ENCODE measurements around the gene FAM204A.

FAM204A gene

GRCh38 chr10:118341791-118342637 lies at the start of gene FAM204A:
TSS of gene FAM204A (minus strand) at chr10:118342324. CDS start at chr10:118336415, 5,909 bp downstream.
- peak; percentile 94 for DNase-seq

GRCh38 chr10:118383699-118384098 lies 41.6 kb upstream of the FAM204A start:
- no peak for DNase-seq

DNA sequence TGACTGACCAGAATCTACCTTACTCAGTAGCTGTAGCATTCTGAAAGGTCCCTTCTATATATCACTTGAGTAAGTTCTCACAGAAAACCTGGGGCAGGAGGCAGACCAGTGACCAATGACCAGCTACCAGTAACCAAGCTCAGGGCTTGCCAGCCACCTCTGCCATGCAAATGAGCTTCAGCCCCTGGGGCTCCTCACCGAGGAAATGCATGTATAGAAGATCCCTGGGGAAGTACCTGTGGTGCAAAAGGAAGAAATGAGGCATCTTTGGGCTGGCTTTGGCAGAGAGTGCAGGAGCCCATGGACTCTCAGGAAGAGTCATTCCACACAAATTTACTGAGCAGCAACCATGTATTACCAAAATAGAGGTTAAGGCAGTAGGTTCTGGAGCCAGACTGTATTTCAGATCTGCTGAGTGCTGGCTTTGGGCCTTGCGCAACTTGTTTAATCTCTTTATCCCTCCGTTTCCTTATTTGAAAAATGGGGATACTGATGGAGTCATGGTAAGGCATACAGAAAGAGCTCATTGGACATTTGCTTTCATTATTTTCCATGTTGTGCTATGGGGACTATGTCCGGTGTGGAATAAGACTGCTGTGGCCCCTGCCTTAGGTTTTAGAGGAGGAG lies 41.1 kb upstream of the FAM204A start:
- DNase-seq, result no peak

DNA sequence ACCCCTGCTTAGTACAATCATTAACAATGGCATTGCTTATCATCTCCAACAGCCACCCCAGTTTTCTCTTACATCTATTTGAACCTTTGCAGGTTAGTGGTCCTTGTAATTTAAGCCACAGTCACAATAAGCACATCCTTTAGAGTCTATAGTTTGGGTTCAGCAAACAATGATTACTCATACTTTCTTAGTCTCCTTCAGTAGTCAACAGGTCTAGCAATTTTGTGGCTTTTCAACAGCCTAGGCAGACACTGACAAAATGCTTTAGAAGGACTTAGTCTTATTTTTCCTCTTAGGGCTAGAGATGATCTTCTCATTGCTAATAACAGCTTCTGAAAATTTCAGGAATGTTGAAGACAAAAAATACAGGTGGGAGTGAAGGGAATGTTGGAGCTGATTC lies 32.3 kb upstream of the FAM204A start:
- no peak for DNase-seq

GRCh38 chr10:118373786-118374185 lies 31.7 kb upstream of the FAM204A start:
- no peak for DNase-seq

DNA sequence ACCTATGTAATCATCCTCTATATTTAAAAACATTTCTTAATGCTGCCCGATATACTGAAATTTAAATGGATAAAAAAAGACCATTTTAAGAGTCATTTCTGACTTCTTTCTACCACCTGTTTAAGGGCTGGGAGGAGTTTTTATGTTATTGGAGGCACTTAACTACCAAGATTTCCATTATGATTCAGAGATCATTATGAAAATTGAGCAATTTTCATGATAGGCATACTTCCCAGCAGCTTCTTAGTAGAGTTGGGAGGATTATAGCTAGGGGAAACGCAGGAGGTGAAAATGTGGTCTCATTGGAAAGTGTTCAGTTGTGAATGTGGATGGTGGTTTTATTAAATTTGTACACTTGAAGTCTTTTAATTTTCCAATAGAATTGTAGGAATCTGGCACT lies 28.4 kb upstream of the FAM204A start:
- DNase-seq, result no peak

- no peak for DNase-seq
These were observed 27.6 kb upstream of the FAM204A start for GRCh38 chr10:118369641-118370205.

DNA sequence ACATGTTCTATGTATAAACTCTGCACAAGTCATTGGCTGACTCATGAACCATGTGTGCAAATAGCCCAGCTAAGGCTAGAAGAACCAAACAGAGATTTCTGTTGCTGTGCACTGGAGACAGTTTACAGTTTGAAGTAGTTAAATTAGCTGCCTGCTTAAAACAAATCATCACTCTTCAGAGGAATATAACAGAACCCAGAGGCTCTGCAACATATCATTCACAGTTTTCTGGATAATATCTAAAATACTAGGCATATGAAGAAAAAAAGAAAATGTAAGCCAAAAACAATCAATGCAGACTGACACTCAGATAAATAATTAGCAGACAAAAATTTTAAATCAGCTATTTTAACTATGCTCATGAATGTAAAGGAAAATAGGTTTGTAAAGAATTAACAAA lies 23.6 kb upstream of the FAM204A start:
- DNase-seq, result no peak

GRCh38 chr10:118362103-118362502 lies 20.0 kb upstream of the FAM204A start:
- DNase-seq, result no peak

- DNase-seq, result no peak
These were observed 16.2 kb upstream of the FAM204A start for GRCh38 chr10:118358327-118358726.

GRCh38 chr10:118357841-118358240 lies 15.7 kb upstream of the FAM204A start:
- DNase-seq, result no peak

GRCh38 chr10:118356628-118357027 lies 14.5 kb upstream of the FAM204A start:
- no peak for DNase-seq

DNA sequence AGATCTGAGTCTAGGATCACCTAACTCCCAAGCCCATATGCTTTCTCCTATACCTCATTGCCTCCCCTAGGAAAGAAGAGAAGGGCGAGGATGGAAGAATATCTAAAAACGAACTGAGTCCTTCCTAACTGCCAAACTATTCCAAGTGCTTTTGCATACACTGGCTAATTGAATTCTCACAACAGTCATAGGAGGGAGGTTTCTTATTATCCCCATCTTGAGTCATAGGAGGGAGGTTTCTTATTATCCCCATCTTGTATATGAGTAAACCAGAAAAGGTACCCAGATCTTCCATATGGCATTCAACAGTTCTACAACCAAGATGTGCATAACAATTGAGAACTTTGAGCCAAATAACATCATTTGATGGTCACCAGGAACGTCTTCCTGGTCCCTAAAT lies 13.1 kb upstream of the FAM204A start:
- no peak for DNase-seq

- no peak for DNase-seq
These were observed 7.1 kb upstream of the FAM204A start for GRCh38 chr10:118349235-118349634.

GRCh38 chr10:118343549-118343948 lies 1.4 kb upstream of the FAM204A start:
- DNase-seq, result no peak

DNA sequence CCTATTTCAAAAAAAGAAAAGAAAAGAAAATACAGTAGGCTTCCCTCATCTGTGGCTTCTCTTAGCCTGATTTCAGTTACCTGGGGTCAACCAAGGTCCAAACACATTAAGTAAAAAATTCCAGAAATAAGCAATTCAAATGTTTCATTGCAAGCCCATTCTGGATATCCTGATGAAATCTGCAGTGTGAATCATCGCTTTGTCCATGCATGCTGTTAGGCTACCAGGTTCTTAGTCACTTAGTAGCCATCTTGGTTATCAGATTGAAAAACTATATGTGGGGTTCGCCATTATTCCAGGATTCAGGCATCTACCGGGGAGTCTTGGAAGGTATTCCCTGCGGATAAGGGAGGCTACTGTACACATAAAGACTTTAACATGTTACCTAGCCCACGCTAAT lies 991 bp upstream of the FAM204A start:
- DNase-seq, result no peak

DNA sequence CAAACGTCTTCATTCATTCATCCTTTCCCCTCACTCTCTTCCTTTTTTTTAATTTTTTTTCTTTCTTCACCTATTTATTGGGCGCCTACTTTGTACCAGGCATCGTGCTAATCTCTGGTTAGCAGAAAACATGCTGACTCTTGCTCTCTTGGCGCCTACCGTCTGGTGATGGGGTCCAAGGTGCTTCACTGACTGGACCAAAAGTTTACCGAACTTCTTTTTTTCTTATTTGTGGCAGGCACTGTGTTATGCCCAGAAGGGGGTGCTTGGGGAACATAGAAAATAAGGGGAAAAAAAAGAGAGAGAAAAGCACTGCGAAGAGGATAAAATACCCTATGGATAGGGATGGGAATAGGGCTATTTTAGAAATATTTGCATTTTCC lies 505 bp upstream of the FAM204A start:
- peak; percentile 2 for DNase-seq

DNA sequence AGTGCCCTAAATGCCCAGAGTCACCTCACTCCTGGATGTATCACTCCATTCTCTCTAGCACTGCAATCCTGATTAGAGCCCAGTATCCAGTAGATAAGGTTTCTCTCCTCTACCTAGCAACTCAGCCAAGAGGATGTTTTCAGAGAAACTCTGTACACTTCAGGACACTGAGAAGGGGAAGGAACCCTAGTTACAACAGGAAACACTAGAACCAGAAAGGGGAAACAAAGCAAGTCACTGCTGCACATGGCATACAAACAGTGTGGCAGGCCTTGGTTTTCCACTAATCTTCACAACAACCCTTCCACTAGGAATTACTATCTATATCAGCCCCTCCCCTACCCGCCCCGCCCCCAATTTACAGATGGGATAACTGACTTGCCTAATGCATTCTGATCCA lies 1.6 kb downstream of the FAM204A start:
- DNase-seq, result no peak

GRCh38 chr10:118339111-118339510 lies 3.0 kb downstream of the FAM204A start:
- DNase-seq, result no peak

GRCh38 chr10:118337356-118337755 lies 4.8 kb downstream of the FAM204A start:
- no peak for DNase-seq

DNA sequence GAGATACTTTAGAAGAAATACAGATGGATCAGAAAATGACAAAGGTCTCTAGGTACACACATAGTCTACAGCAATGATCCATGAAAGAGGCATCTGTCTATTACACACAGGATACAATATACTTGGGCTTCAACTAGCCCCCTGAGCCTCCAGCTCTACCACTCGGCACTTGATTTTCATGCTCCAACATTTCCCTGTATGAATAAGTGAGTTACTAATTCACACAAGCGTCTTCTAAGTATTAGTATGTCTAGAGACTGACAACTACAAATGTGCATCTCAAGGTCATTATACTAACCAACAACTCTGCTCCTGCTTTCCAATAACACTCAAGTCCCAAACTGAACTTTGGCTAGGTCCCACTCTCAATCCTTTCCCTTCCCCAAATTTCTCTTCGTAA lies 8.3 kb downstream of the FAM204A start:
- DNase-seq, result no peak

GRCh38 chr10:118332948-118333710 lies 9.0 kb downstream of the FAM204A start:
- DNase-seq, result no peak

DNA sequence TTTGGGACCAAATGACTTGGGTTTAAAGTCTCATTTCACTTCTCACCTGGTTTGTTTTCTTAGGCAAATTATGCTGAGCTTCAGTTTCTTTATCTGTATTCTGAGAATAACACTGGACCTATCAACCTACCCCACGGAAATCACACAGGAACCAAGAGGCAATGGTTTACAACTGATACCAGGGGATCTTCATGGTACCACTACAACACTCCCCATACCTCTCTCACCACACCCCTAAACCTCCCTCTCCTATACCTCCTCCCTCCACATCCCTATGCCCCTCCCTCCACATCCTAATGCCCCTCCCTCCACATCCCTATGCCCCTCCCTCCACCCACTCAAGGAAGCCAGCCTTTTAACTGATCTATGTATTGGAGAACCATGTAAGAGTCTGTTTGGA lies 9.9 kb downstream of the FAM204A start:
- DNase-seq, result no peak

Measured in CD4-positive, alpha-beta T cell treated with Interleukin-6 for 4 hours (primary cell).